ENCODE results near the gene PPP1R3G. TPM values are rescaled to one million over a fixed set of nuclear protein-coding genes. Genes with fewer than 3 reads are reported as not detected.

PPP1R3G gene
- total and polyA plus RNA-seq, 2 donors (not counting 1 experiment from before 2014, with no cell fraction given), result 0.72 to 3.3 TPM

- H3K9me3 ChIP-seq (ENCODE audit: control insufficient read depth, insufficient read depth, low read depth, low read length), result no peaks in the 10 kb centered on the region
- no peaks in the 10 kb centered on the region for H3K79me2 ChIP-seq (ENCODE audit: control insufficient read depth, insufficient read depth, low read length)
- TF ChIP-seq CTCF (conservative IDR thresholded peaks at IDR 0.05 in 1 of 2, IDR thresholded peaks at IDR 0.05 in 1 of 2; ENCODE audit: low read depth in 1 of 2, low read length in 2 of 2) (no peak), EZH2 (IDR thresholded peaks at IDR 0.05; ENCODE audit: low read length, missing control alignments) (no peak)
- H3K27me3 ChIP-seq (ENCODE audit: control insufficient read depth, insufficient read depth, low read length), result peaks cover 8% of the 10 kb centered on the region
- no peak overlapping the region for H3K9ac ChIP-seq (ENCODE audit: insufficient read depth, low read length)
- H3K27ac ChIP-seq (ENCODE audit: insufficient read depth, low read length), result no peak overlapping the region
- H3K4me2 ChIP-seq (ENCODE audit: extremely low read depth, insufficient read depth, low read length), result no peak overlapping the region
- no peak for DNase-seq (ENCODE audit: low read depth in 2 of 2)
- H3K4me3 ChIP-seq (replicated peaks in 1 of 4; ENCODE audit: control extremely low read depth in 1 of 4, insufficient read depth in 1 of 4, low read depth in 3 of 4, low read length in 4 of 4), result no peak overlapping the region
- no peaks in the 10 kb centered on the region for H3K36me3 ChIP-seq (ENCODE audit: control insufficient read depth, insufficient read depth, low read length)
- H3K4me1 ChIP-seq (ENCODE audit: control insufficient read depth, extremely low read depth, insufficient read depth, low read length), result peaks cover 3% of the 10 kb centered on the region
- no peak overlapping the region for H2AFZ ChIP-seq (ENCODE audit: low read length)
- H4K20me1 ChIP-seq (ENCODE audit: control insufficient read depth, extremely low read depth, insufficient read depth, low read length), result no peaks in the 10 kb centered on the region
Measured at GRCh38 chr6:5088780-5089179, 3.6 kb downstream of the PPP1R3G start.

DNA sequence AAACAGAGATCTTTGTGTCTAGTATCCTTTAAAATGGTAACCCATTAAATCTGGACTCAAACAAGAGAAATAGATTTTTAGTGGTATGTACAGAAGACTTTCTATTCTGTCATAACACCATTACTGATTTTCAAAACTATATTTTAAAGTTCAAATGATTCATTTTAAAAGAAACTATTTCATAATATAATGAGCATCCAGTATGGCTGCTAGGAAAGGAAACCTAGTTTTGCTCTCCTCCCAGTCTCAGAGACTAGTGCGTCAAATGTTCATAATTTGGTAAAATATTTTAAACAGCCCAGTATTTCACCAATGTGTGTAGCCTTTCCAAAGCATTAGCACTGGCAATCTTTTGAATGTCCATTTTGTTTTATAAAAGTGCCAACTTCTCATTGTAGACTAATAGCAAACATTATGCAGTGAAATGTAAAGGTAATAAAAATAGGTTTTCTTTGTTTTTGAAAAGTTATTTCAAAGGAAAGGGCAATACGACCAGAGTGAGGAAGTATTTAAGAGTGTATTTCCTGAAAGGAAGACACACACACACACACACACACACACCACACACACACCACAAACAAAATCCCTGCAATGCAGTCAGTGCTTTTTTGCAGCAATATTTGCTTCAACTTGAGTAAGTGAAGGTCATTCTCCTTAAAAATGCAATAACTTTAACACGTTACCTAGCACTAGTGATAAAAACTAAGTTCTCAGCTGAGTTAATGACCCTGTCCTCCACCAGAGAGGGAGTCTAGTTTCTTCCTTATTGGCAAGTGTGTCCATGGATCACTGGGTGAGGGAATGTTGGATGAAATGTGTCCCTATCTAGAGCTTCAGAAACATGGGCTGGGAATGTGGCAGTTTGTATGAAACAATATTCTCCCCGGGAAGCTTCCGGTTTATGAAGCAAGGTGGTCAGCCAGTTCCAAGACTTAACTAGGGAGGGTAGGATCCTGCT is 4.6 kb downstream of the PPP1R3G start:
- no peak overlapping the region for H2AFZ ChIP-seq (ENCODE audit: low read length)
- peaks cover 8% of the 10 kb centered on the region for H3K27me3 ChIP-seq (ENCODE audit: control insufficient read depth, insufficient read depth, low read length)
- H3K4me3 ChIP-seq (replicated peaks in 1 of 4; ENCODE audit: control extremely low read depth in 1 of 4, insufficient read depth in 1 of 4, low read depth in 3 of 4, low read length in 4 of 4), result no peak overlapping the region
- H3K4me2 ChIP-seq (ENCODE audit: extremely low read depth, insufficient read depth, low read length), result no peak overlapping the region
- no peaks in the 10 kb centered on the region for H4K20me1 ChIP-seq (ENCODE audit: control insufficient read depth, extremely low read depth, insufficient read depth, low read length)
- H3K79me2 ChIP-seq (ENCODE audit: control insufficient read depth, insufficient read depth, low read length), result no peaks in the 10 kb centered on the region
- H3K27ac ChIP-seq (ENCODE audit: insufficient read depth, low read length), result no peak overlapping the region
- peaks cover 6% of the 10 kb centered on the region for H3K4me1 ChIP-seq (ENCODE audit: control insufficient read depth, extremely low read depth, insufficient read depth, low read length)
- H3K9ac ChIP-seq (ENCODE audit: insufficient read depth, low read length), result no peak overlapping the region
- H3K9me3 ChIP-seq (ENCODE audit: control insufficient read depth, insufficient read depth, low read depth, low read length), result no peaks in the 10 kb centered on the region
- DNase-seq (ENCODE audit: low read depth in 2 of 2), result no peak
- H3K36me3 ChIP-seq (ENCODE audit: control insufficient read depth, insufficient read depth, low read length), result no peaks in the 10 kb centered on the region
- TF ChIP-seq CTCF (conservative IDR thresholded peaks at IDR 0.05 in 1 of 2, IDR thresholded peaks at IDR 0.05 in 1 of 2; ENCODE audit: low read depth in 1 of 2, low read length in 2 of 2), result no peak
- no peak for TF ChIP-seq EZH2 (IDR thresholded peaks at IDR 0.05; ENCODE audit: low read length, missing control alignments)

DNA sequence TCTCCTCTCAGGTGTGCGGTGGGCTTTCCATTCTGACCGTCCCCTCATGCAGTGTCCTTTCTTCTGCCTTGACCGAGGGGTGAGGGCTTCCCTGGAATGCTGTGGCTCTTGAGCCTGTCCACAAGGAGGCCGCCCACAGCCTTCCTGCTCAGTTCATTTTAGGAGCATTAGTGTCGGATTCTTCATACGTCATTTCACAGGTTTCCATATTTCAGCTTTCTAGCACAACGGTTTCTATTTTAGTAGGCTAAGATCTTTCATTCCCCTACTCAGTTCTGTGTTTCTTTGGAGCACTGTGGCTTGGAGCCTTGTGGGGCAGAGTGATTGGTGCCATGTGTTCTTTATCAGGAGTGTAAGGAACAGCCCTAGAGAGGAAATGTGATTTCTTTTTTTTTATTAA is 5.5 kb downstream of the PPP1R3G start:
- Histone ChIP-seq H3K27ac (ENCODE audit: insufficient read depth, low read length) (no peak overlapping the region), H2AFZ (ENCODE audit: low read length) (no peak overlapping the region), H3K4me1 (ENCODE audit: control insufficient read depth, extremely low read depth, insufficient read depth, low read length) (peaks cover 7% of the 10 kb centered on the region), H3K9me3 (ENCODE audit: control insufficient read depth, insufficient read depth, low read depth, low read length) (no peaks in the 10 kb centered on the region), H3K9ac (ENCODE audit: insufficient read depth, low read length) (no peak overlapping the region), H3K4me3 (replicated peaks in 1 of 4; ENCODE audit: control extremely low read depth in 1 of 4, insufficient read depth in 1 of 4, low read depth in 3 of 4, low read length in 4 of 4) (no peak overlapping the region), H3K4me2 (ENCODE audit: extremely low read depth, insufficient read depth, low read length) (no peak overlapping the region), H3K79me2 (ENCODE audit: control insufficient read depth, insufficient read depth, low read length) (no peaks in the 10 kb centered on the region), H4K20me1 (ENCODE audit: control insufficient read depth, extremely low read depth, insufficient read depth, low read length) (no peaks in the 10 kb centered on the region), H3K36me3 (ENCODE audit: control insufficient read depth, insufficient read depth, low read length) (no peaks in the 10 kb centered on the region), H3K27me3 (ENCODE audit: control insufficient read depth, insufficient read depth, low read length) (peaks cover 8% of the 10 kb centered on the region)
- no peak for TF ChIP-seq EZH2 (IDR thresholded peaks at IDR 0.05; ENCODE audit: low read length, missing control alignments)
- no peak for TF ChIP-seq CTCF (conservative IDR thresholded peaks at IDR 0.05 in 1 of 2, IDR thresholded peaks at IDR 0.05 in 1 of 2; ENCODE audit: low read depth in 1 of 2, low read length in 2 of 2)
- DNase-seq (ENCODE audit: low read depth in 2 of 2), result peak in 1 of 2 donors; percentile 27

Measured in fibroblast of lung (primary cell).